IPS DF 6.9 (cell line): ENCODE data around the gene EPN3.

ENCODE experiments used
- DNase-seq: peaks from one replicate; pipeline ENCODE4 v3.0.0-alpha.2; 2013; ENCODE audit warnings: low read depth, low spot score
- H3K27ac ChIP-seq: one replicate; pipeline ENCODE4 v1.5.1; 2013; ENCODE audit warnings: low read length, control low read depth
- H3K27me3 ChIP-seq: 2 replicates; pipeline ENCODE4 v1.6.1; 2013; ENCODE audit warnings: mild to moderate bottlenecking, low read length; ENCODE audit not compliant: control insufficient read depth, insufficient read depth
- H3K36me3 ChIP-seq: 2 replicates; pipeline ENCODE4 v1.6.1; 2013; ENCODE audit warnings: low read length; ENCODE audit not compliant: control insufficient read depth, insufficient read depth
- H3K4me1 ChIP-seq: 2 replicates; pipeline ENCODE4 v1.6.1; 2013; ENCODE audit warnings: low read length; ENCODE audit not compliant: control insufficient read depth, insufficient read depth
- H3K4me3 ChIP-seq: 2 replicates; pipeline ENCODE4 v1.5.1; 2013; ENCODE audit warnings: mild to moderate bottlenecking, low read length
- H3K9me3 ChIP-seq: 2 replicates; pipeline ENCODE4 v1.6.1; 2013; ENCODE audit warnings: low read length, inconsistent platforms; ENCODE audit not compliant: control insufficient read depth, insufficient read depth
- WGBS: extraction: QIAGEN DNeasy Blood & Tissue Kit; methylation state at CpG from one replicate; pipeline ENCODE4 v1.1.7; 2013; ENCODE audit warnings: mixed read lengths, missing lambda C conversion rate; ENCODE audit not compliant: insufficient read length, insufficient coverage; 5-methylcytosine and 5-hydroxymethylcytosine counted together

EPN3 gene

DNA sequence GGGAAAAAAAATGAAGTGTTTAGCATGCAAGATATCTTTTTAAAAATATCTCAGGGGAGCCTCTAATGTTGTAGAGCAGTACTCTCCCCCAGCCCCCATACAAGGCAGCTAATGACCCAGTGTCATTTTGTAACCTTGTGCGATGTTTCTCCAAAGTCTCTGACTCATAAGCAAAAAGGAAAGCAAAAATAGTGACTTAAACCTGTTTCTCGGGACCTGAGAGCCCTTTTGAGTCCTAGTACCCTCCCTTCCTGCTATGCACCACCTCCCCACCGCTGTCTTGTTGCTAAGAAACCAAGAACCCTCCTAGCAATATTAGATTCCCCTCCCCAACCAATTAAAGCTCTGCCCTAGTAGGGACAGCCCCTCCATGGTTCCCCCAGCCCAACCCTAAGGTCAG, 21.5 kb upstream of the EPN3 start:
- H3K4me1 ChIP-seq: peaks cover 4% of the 10 kb centered on the region
- no peak overlapping the region for H3K4me3 ChIP-seq
- H3K27ac ChIP-seq: no peak overlapping the region
- no peaks in the 10 kb centered on the region; the same call in 1 of the 2 replicates for H3K27me3 ChIP-seq
- no peaks in the 10 kb centered on the region for H3K36me3 ChIP-seq
- no peaks in the 10 kb centered on the region for H3K9me3 ChIP-seq
- no peak for DNase-seq
- no CpG with 5 or more reads among the region's 3 CpGs for WGBS

GRCh38 chr17:50513495-50513894, 19.0 kb upstream of the EPN3 start:
- Histone ChIP-seq H3K27me3 (no peaks in the 10 kb centered on the region; the same call in 1 of the 2 replicates), H3K4me3 (no peak overlapping the region), H3K4me1 (peaks cover 4% of the 10 kb centered on the region), H3K27ac (no peak overlapping the region), H3K36me3 (no peaks in the 10 kb centered on the region), H3K9me3 (no peaks in the 10 kb centered on the region)
- no peak for DNase-seq
- WGBS: no CpG with 5 or more reads among the region's 4 CpGs

GRCh38 chr17:50514388-50514787, 18.1 kb upstream of the EPN3 start:
- Histone ChIP-seq H3K4me1 (0 out of 2 replicates have a peak, but pooled peaks cover 1% of the 10 kb centered on the region), H3K27me3 (no peaks in the 10 kb centered on the region; the same call in 1 of the 2 replicates), H3K36me3 (no peaks in the 10 kb centered on the region), H3K4me3 (no peak overlapping the region), H3K9me3 (no peaks in the 10 kb centered on the region), H3K27ac (no peak overlapping the region)
- WGBS: no CpG with 5 or more reads among the region's 3 CpGs
- no peak for DNase-seq

DNA sequence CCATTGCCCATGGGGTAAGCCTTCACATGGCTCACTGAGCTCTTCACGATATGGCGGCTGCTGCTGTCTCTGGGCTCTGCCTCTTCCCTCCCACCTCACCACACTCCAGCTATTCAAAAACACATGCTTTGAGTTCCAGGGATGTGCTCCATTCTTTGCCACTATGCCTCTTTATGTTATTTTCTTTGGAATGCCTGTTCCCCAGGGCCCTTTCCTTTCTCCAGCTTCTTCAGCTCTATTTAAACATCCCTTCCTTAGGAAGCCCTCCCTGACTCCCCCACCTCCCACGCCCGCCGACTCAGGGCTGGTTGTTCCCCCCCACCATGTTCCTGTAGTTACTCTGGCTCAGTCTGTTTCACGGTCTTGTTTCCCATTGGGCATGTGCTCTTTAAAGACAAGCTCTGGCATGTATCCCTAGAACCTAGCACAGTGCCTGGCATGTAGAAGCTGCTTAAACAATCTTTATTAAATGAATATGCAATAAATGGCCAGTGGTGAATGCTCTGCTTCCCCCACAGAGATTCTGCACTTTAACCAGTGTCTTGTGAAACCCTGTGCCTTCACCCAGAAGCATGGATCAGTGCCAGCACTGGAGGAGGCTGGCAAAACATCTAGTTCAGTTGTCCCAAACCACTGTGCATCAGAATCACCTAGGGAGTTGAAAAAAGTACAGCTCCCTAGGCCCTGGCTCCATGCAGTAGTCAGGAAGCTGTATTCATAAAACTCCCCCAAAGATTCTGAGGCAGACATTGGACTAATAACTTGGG, 17.4 kb upstream of the EPN3 start:
- Histone ChIP-seq H3K27me3 (no peaks in the 10 kb centered on the region; the same call in 1 of the 2 replicates), H3K9me3 (no peaks in the 10 kb centered on the region), H3K27ac (no peak overlapping the region), H3K4me1 (0 out of 2 replicates have a peak, but pooled peaks cover 1% of the 10 kb centered on the region), H3K4me3 (no peak overlapping the region), H3K36me3 (no peaks in the 10 kb centered on the region)
- WGBS: no CpG with 5 or more reads among the region's 6 CpGs
- DNase-seq: no peak

- WGBS: no CpG with 5 or more reads among the region's 4 CpGs
- no peaks in the 10 kb centered on the region for H3K27me3 ChIP-seq
- no peak overlapping the region for H3K4me3 ChIP-seq
- no peak overlapping the region for H3K27ac ChIP-seq
- H3K4me1 ChIP-seq: 0 out of 2 replicates have a peak, but pooled peaks cover 1% of the 10 kb centered on the region
- DNase-seq: no peak
- no peaks in the 10 kb centered on the region for H3K36me3 ChIP-seq
- H3K9me3 ChIP-seq: no peaks in the 10 kb centered on the region
Observed at GRCh38 chr17:50517011-50517410, 15.5 kb upstream of the EPN3 start.

DNA sequence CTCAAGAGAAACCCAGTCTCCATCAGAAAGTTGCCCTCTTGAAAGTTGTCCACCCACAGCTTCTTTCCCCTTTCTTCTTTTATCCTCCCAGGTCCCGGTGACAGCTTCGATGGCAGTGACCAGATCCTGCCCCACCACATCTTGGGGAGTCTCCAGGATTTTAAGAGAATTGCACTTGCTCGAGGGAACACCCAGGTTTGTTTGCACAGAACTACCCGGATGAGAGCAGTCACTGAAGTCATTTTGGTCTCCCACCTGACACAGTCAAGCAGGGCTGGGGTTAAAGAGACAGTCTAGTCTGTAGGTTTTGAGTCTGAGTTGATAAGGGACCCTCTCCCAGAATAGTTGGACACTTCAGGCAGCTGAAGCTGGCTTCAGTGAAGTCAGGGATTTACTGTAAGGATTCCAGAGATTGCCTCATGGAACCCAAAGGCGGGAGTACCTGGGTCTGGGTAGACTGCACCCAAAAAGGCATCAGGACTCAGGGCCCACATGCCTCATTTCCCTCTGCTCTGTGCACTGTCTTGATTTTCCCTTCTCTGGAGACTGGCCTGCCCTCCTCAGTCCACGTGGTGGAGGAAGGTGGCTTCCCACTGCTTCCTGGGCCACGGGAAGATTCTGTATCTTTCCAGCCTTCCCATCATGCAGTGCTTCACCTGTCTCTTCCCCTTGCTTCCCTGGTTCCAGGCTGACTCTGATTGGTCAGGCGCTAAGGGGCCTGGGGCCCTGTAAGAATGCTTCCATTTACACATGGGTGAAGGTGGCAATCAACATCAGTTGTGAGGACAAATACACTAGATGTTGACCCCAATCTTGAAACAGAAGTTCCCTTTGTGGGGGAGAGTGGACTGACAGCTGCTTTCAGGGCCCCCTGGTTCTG, 14.8 kb upstream of the EPN3 start:
- no CpG with 5 or more reads among the region's 8 CpGs for WGBS
- Histone ChIP-seq H3K9me3 (no peaks in the 10 kb centered on the region), H3K36me3 (no peaks in the 10 kb centered on the region), H3K27me3 (no peaks in the 10 kb centered on the region), H3K27ac (no peak overlapping the region), H3K4me1 (0 out of 2 replicates have a peak, but pooled peaks cover 1% of the 10 kb centered on the region), H3K4me3 (no peak overlapping the region)
- no peak for DNase-seq

DNA sequence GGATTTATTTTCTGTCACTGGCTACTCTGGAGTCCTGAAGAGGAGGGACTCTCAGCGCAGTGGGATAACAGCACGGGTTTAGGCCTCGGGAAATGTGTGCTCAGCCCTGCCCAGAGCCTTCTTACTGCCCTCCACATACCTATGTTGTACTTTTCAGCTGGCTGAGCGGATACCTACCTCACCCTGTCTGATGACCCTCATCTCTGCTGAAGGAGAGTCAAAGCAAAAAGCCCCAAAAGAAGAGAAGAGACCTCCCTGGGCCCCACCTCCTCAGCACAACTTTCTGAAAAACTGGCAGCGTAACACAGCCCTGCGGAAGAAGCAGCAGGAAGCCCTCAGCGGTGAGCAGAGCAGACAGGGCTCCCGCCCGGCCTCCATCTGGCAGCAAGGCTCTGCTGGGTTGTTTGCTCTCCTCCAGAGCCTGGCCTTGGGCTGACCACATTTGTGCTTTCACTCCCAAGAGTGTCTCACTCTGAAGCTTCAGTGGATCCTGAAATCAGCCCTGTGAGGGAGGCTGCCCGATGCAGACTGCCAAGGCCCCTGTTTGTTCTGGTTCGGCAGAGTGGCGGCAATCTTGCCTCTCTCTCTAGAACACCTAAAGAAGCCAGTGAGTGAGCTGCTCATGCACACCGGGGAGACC, 14.0 kb upstream of the EPN3 start:
- Histone ChIP-seq H3K27me3 (no peaks in the 10 kb centered on the region), H3K4me3 (no peak overlapping the region), H3K36me3 (no peaks in the 10 kb centered on the region), H3K4me1 (0 out of 2 replicates have a peak, but pooled peaks cover 1% of the 10 kb centered on the region), H3K27ac (no peak overlapping the region), H3K9me3 (no peaks in the 10 kb centered on the region)
- WGBS: no CpG with 5 or more reads among the region's 13 CpGs
- no peak for DNase-seq

DNA sequence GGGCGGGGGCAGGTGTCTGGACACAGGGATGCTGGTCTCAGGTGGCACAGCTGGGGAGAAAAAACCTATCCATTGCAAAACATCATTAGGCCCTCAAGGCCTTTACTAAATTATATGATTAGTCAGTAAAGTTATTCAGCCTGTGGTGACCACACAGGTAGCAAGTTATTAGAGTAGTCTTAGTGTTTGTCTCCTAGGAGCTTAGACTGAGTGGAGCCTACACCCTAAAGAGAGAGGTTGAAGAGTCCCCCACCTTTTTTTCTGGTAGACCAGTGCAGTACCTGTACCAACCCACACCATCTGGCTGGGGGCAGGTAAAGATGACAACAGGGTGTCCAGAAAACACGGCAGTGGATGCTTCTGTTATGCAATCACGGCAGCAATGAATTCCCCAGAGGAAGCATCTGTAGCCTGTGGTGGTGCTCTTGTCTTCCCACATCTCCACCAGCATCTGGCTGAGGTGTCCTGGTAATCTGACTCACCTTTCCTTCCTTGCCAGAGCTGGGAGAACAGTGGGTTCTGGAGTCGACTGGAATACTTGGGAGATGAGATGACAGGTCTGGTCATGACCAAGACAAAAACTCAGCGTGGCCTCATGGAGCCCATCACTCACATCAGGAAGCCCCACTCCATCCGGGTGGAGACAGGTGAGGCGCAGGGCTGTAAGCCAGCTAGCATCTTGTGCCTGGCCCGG, 13.2 kb upstream of the EPN3 start:
- DNase-seq: no peak
- Histone ChIP-seq H3K4me1 (0 out of 2 replicates have a peak, but pooled peaks cover 1% of the 10 kb centered on the region), H3K27me3 (no peaks in the 10 kb centered on the region), H3K4me3 (no peak overlapping the region), H3K9me3 (no peaks in the 10 kb centered on the region), H3K27ac (no peak overlapping the region), H3K36me3 (no peaks in the 10 kb centered on the region)
- no CpG with 5 or more reads among the region's 8 CpGs for WGBS

DNA sequence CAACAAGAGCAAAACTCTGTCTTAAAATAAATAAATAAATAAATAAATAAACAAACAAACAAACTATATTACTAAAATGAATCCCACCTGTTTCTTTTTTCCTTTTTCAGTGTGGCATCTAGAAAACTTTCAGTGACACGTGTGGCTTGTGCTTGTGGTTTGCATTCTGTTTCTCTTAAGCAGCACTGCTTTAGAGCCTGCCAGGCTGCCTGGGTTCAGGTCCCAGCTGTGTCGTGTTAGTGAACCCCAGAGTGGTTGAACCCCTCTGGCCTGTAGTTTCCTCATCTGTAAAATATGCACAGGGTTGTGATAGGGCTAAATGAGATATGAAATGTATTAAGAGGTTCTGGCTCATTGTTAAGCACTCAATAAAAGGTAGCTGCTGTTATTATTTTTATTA, 12.1 kb upstream of the EPN3 start:
- Histone ChIP-seq H3K9me3 (no peaks in the 10 kb centered on the region), H3K36me3 (no peaks in the 10 kb centered on the region), H3K4me1 (no peaks in the 10 kb centered on the region), H3K4me3 (no peak overlapping the region), H3K27me3 (no peaks in the 10 kb centered on the region), H3K27ac (no peak overlapping the region)
- WGBS: no CpG with 5 or more reads among the region's 2 CpGs
- DNase-seq: no peak

- no CpG with 5 or more reads among the region's 2 CpGs for whole genome bisulfite sequencing
- DNase-seq: no peak
- H3K4me1 ChIP-seq: no peaks in the 10 kb centered on the region
Observed at GRCh38 chr17:50521514-50521913, 11.0 kb upstream of the EPN3 start.

More at GRCh38 chr17:50521514-50521913, 11.0 kb upstream of the EPN3 start:
- Histone ChIP-seq H3K27ac (no peak overlapping the region), H3K9me3 (no peaks in the 10 kb centered on the region), H3K27me3 (no peaks in the 10 kb centered on the region), H3K4me3 (no peak overlapping the region), H3K36me3 (no peaks in the 10 kb centered on the region)
